Pulmonary artery endothelial cell (primary cell): Measurements from ENCODE around the gene EXOC7. TPM values are rescaled to one million over a fixed set of nuclear protein-coding genes. Genes with fewer than 3 reads are reported as not detected.

Experiments
- DNase-seq: peaks from one replicate; pipeline ENCODE4 v3.0.0-alpha.2; 2011; ENCODE audit warnings: low read depth, low spot score
- total RNA-seq: library from RNA; depleted of rRNA; stranded (reverse); fragments of >200 nt; gene quantifications from 2 replicates; pipeline ENCODE4 v1.2.3, GENCODE V29; 2014

The EXOC7 gene
- total RNA-seq, 1 donor from 2014 or later = 82.1 TPM

DNA sequence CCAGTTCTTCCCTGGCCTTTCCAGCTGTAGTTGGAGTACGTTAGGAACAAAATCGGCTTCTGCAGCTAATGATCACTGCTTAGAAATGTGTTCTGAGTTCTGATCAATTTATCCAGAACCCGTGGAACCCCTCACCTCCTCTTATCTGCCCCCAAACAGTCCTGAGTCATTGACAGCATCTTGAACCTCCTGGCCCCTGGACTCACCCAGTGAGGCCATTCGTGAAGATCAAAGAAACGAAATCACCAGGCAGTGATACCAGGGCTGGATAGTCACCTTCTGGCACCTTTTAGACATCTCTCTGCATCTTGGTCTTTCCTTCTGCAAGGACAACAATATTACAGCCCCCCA is 17.0 kb upstream of the EXOC7 start:
- no peak for DNase-seq

DNA sequence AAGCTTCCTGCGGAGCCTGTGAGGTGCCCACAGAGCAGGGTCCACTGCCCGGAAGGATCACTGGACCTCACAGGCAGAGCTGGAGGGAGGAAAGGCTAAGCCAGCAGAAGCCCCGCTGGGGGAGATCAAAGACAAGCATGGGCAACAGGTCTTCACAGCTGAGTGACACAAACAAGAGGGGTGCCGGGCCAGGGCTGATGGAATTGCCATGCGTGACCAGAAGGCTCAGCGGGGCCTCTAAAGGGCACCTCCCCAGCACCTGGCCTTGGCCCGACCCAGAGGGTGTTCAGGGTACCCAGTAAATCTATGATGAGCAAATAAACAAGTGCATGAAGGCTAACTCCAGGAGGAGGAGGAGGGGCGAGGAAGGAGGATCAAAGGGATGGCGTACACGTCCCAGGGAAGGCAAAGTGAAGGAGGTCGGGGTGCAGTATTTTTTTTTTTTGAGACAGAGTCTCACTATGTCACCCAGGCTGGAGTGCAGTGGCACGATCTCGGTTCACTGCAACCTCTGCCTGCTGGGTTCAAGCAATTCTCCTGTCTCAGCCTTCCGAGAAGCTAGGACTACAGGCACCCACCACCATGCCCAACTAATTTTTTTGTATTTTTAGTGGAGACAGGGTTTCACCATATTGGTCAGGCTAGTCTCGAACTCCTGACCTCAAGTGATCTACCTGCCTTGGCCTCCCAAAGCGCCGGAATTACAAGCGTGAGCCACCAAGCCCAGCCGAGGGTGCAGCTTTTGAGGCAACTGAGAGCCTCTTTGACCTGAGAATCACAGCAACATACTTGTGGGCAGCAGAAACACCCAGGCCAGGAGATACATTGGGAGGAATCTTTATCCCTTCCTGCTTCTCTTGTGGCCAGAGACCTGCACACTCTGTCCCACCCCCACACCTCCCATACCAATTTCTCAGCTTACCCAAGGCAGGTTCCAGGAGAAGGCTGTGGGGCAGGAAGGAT is 16.1 kb upstream of the EXOC7 start:
- DNase-seq = no peak

DNA sequence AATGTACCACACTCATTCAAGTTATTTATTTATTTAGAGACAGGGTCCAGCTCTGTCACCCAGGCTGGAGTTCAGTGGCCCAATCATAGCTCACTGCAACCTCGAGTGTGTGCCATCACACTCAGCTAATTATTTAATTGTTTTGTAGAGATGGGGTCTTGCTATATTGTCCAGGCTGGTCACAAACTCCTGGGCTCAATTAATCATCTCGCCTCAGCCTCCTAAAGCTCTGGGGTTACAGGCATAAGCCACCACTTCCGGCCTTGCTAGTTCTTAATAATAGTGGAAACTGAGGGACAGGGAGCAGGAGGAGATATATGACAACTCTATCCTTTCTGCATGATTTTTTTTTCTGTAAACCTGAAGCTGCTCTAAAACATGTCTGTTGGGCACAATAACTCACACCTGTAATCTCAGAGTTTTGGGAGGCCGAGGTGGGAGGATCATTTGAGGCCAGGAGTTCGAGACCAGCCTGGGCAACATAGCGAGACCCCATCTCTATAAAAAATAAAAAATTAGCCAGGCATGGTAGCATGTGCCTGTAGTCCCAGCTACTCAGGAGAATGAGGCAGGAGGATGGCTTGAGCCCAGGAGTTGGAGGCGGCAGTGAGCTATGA is 11.7 kb upstream of the EXOC7 start:
- no peak for DNase-seq

DNA sequence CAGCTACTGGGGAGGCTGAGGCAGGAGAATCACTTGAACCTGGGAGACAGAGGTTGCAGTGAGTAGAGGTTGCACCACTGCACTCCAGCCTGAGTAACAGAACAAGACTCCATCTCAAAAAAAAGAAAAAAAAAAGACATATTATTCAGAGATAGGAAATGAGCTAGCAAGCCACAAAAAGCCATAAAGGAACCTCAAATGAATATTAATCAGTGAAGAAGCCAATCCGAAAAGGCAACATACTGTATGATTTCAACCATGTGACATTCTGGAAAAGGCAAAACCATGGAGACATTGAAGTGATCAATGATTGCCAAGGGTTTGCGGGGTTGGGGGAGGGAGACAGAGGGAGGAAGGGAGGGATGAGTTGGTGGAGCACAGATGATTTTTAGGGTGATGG is 8.4 kb upstream of the EXOC7 start:
- no peak for DNase-seq

DNA sequence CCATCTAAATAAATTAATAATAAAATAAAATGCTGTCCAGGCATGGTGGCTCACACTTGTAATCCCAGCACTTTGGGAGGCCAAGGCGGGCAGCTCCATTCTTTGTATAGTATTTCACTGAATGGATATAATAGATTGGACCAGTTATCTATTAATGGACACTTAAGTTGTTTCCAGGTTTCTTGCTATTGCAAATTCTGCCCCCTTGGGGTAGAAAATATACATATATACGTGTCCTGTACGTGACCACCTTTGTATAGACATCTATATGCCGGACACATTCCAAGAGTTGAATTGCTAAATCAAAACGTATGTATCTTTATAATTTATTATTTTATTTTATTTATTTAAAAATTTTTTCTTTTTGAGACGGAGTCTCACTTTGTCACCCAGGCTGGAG is 3.9 kb upstream of the EXOC7 start:
- DNase-seq = no peak

DNA sequence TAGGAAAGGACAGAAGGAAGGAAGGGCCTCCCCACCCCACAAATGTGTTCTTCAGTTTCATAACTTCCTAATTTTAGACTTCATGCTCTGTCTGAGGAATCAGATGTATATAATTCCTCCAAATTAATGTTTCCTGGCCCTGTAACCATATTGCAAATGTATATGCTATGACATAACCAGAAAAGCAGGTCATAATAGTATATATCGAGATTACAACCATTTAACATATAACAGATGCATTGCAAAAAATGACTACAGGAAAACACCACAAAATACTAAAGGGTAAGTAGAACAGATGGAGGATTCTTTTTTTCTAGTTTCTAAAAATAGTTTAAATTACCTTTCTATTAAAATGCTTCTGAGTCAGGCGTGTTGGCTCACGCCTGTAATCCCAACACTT is 3.1 kb upstream of the EXOC7 start:
- DNase-seq = no peak

DNA sequence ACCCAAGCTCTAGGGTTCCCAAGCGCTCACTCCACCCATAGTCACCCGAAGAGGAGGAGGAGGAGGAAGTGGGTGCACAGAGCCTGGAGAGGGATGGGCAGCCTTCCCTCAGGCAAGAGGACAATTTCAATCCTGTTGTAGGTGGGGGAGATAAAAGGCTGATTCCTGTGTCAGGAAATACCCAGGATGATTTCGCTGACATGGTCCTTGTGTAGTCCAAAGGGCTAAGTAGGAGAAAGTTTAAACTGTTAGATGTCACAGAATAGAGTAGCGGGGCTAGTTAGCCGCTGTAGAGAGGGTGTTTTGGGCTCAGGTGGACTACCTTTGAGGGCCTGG is 1.3 kb upstream of the EXOC7 start:
- DNase-seq = no peak

DNA sequence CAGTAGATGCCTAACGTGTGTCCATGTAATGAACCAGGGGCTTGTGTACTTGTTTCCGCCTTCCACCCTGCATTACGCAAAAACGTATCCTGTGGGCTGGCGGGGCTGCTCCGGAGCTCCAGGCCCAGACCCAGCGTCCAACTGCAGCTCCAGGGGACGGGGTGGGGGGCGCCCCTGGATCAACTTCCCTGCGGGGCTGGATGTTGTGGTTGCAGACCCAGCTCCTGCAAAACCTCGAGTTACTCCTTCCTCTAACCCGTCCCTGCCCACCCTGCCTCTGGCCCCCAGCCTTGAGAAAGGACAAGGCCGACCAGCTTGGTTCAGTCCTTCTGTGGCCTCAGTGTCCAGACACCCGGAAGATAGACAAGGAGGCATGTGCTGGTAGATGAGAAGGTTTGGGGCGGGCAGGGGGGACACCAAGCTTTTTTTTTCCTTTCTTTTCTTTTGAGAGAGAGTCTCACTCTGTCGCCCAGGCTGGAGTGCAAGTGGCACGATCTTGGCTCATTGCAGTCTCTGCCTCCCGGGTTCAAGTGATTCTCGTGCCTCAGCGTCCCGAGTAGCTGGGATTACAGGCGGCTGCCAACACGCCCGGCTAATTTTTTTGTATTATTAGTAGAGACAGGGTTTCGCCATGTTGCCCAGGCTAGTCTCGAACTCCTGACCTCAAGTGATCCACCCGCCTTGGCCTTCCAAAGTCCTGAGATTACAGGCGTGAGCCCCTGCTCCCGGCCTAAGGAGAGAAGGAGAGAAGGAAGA is 731 bp upstream of the EXOC7 start:
- DNase-seq = no peak

DNA sequence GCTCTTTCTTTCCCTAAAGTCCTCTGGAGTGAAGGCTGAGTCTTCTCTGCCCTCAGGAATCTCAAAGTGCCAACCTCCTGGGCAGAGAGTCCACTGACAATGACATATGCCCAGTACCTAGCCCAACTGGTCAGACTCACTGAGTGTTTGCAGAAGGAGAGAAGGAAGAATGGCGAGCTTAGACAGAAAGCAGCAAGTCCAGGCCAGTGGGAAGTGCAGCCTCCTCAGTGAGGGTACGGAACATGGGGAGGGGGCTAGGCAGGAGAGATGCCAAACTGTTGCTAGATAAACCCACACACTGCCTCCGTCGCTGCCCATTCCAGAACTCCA is 678 bp downstream of the EXOC7 start:
- no peak for DNase-seq

DNA sequence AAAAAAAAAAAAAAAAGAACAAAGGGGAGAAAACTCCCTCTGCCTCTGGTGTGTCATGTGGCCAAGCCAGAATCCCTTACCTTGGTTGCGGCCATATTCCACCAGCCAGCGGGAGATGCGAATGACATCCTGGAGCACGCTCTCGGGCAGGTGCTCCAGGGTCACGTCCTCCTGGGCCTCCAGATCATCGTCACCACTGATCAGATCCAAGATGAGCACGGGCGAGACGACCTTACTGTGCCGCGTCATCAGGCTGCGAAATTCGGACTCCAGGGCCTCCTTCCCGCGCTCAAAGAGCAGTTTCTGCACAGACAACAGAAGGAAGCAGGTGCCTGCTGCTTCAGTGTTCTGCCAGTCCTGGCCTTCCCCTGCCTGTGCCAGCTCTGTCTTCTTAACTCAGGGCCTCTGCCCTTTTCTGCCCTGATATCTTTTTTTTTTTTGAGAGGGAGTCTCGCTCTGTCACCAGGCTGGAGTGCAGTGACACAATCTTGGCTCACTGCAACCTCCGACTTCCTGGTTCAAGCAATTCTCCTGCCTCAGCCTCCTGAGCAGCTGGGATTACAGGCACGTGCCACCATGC is 5.8 kb downstream of the EXOC7 start:
- DNase-seq = no peak

DNA sequence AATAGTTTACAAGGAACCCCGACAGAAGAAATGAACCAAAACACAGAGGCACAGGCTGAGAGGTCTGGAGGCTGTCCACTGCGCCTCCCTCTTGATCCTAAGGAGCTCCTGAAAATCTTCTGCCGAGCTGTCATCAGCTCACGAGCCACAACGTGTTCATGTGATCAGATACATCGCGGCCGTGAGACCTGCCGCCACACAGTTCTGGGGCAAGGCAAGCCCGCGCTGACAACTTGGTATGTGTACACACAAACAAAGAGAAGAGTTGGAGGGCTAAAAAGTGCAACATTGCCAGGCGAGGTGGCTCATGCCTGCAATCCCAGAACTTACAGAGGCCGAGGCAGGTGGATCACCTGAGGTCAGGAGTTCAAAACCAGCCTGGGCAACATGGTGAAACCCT is 7.6 kb downstream of the EXOC7 start:
- DNase-seq = no peak

DNA sequence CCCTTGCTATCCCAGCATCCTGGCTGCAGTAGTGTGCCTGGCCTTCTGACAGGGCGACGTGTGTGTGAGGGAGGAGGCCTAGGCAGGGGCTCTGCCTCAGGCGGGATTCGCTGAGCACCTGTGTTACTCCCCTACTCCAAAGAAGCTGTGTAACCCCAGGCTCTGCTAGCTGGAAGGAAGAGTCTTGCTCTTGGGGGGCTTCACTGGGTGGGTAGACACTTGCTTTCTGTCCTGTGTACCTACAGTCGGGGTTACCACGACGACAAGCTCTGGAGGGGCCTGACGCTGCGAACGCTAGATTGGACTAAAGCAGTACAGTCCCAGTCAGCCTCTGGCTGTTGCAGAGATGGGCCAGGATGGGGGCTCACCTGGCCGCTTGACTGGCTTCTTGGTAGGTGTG is 9.5 kb downstream of the EXOC7 start:
- no peak for DNase-seq

DNA sequence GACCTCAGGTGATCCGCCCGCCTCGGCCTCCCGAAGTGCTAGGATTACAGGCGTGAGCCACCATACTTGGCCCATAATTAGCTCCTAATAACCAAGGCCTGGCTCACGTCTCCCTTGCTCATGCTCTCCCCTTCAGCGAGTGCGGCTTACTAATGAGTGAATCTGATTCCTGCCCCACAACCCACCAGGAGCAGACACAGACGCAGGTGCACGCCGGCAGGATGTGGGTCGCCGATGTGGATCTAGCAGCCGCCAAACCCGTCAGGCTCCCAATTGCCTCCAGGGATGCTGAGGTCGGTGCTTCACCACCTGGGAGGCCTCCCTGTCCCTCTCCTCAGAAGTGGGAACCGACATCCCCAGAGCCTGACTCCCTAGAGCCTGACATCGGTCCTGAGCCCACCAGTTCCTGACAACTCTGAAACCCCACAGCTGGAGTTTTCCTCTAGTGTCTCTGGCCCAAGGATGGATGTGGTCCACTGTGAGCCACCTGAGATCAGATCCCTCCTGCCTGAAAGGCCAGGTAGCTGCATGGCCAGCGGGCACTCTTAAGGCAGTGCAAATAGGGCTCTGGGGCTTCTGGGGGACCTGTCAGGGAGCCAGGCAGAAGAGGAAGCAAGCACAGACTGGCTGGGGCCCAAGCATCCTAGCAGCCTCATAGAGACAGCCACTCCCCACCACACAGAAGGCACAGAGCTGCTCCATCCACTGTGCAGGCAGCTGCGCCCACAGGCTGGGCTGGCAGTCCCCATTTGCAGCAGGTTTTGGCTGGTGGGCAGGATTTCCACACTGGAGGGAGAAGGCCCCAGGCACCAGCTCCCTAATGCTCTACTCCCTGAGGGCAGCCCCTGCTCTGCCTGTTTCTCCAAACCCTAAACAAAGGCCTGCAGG is 10.8 kb downstream of the EXOC7 start:
- no peak for DNase-seq

DNA sequence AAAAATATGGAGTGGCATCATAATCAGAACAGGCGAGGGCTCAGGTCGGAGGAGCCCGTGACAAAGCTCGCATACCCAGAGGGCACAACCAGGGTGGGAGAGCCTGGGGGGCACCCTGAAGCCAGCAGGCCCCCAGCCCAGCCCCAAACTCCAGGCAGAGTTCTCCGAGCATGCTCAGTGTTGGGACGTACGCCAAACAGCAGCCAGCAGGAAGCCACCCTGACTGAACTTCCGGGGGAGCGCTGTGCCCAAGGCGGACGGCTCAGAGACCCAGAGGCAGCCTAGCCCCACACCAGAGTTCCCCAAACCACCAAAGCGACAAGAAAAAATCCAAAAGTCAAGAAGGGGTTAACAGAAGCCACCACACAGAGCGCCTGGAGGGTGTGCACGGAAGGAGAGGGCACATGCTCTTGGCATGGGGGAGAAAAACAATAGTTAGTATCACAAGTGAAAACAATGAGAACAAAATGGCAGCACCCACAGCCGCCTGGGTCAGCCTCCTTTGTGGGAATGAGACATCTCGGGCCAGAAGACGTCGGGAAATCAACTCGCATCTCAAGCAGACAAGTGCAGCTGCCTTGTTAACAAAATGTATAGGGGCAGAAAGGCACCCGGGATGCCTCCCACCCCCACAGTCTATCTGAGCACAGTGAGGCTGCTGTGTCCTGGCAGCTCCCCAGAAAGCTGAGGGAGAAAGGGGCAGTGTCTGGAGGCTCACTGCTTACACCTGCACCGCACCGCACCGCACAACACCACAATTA is 11.9 kb downstream of the EXOC7 start:
- DNase-seq = no peak

DNA sequence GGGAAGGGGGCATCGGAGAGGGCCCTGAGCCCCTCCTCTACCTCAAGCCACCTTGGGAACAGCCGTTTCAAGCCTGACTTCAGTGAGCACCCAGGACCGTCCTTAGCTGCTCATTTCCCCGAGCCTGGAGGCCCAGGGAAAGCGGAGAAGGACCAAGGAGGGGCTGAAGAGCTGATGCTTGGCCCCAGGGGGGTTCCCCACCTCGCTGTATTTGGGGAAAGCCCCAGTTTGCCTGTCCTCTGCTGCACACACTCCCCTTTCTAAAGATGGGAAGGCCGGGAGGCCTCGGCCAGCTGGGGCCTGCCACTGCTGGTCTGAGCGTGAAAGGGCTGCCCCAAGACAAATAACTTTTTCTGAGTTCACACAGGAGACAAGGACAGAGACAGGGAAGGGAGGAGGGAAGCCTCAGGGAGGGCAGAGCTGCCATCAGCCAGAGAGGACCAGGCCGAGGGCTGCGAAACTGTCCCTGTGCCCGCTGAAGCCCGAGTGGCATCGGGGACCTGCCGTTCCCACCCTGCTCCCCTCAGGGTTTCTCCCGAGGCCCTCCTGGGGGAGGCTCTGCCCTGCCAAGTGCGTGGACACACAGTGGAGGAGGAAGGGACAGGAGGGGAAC is 13.0 kb downstream of the EXOC7 start:
- DNase-seq = no peak

DNA sequence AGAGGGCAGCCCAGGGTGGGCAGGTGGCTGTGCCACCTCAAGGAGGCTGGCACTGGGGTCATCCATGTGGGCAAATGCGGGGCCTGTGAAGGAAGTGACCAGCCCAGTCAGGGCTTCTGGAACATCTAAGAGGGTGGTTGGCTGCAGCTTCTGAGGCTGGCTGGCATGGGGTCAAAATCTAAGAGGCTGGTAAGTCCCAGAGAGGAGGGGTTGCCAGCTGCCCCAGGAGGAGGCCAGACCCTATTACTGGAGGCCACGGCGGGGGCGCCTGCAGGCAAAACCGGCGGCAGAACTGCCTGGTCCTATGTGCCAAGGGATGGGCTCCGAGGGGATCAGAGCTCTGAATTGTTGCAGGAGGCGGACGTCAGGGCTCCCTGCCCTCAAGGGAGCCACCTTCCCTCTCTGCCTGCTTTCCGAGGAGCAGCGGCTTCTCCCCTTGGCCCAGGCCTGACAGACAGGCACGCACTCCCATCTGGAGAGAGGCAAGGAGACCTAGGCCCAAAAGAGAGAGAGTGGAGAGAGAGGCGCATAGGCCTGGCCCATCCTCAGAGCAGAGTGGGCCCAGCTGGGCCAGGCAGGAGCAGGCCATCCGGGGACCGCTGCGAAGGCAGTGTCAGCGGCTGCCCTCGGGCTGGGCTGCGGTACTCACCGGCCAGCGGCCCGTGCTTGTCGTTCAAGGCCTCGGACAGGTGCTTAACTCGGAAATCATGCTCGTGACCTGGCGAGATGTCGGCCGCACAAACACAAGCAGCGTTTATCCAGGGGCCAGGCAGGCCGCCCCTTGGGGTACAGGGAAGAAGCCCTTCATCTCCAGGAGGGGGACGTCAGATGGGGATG is 13.7 kb downstream of the EXOC7 start:
- no peak for DNase-seq

DNA sequence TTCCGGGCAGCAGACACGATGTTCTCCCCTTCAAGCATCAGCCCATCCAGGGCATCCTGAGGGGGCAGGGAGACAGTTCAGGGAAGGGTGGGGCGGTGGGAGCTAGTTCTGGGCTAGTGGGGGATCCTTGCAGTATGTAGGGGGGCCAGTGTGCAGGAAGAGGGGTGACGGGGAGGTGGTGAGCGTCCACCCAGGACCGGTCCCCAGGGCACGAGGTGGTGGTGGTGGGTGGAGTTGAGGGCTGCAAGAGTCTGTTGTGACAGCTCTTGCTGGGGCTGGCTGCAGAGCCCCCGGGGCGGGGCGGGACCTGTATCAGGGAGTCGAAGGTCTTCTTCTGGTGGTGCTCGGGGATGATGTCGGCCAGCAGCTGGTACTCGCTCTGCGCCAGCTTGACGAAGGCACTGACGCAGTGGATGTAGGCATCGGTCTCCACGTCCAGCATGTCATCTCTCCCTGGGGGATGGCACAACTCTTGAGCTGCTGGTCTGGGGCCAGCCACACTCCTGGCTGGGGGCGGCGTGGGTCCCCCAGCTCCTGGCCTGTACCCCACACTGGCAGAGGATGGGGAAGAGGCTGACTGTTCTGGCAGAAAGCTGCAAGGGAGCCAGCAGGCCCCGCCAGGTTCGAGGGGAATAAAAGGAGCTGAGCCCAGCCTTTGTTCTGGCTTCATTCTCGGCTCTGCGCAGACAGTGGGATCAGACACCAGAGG is 14.6 kb downstream of the EXOC7 start:
- no peak for DNase-seq

DNA sequence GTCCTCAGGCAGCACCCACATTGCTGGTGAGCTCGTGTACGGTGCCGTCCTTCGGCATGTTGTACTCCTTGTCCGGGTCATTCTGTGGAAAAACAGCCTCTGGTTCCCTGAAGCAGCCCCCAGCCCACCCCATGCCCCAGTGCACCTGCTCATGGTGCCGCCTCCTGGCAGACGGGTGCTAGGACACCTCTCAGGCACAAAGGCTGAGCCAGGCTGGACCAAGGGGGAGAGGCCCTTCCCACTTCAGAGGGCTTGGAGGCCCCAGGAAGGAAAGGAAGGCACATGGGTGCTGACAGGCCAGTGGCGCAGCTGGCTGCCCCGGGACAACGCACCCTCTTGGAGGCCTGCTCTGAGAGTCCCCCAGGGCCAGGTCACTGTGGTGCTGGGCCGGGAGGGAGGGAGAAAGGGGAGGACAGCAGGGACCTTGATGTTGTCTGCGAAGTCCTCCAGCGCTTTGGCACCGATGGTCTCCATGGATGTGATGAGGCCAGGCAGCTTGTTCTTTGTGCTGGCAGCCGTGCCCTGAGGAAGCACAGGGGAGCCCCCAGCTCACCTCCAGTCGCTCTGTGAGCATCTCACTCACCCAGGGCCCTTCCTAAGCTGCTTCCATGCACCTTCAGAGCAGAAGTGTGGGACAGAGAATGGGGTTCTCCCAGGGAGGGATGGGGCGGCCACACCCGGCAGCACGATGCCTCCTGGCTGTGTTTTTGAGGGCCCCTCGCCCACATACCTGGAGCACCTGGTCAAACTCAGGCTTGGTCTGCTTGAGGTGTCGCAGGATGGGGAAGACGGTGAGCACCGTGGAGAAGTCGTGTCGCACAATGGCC is 15.3 kb downstream of the EXOC7 start:
- DNase-seq = no peak
